Keratinocyte (primary cell): ENCODE results near the gene HK1. TPM values are rescaled to one million over a fixed set of nuclear protein-coding genes. Genes with fewer than 3 reads are reported as not detected.
A peak's percentile ranks its signal among the peaks of the same experiment; 100 is the strongest.

Experiments used
- DNase-seq: peaks from one replicate; pipeline ENCODE4 v3.0.0-alpha.2; 2011; ENCODE audit warnings: low read depth, missing footprints, low spot score
- FAIRE-seq: peaks from 2 replicates; lab custom pipeline; 2011; peaks lifted over from hg19 to GRCh38; lab: Jason Lieb, UNC
- H2AFZ ChIP-seq: 2 replicates; pipeline ENCODE4 v1.6.0; 2012; ENCODE audit warnings: low read length, control low read depth, inconsistent platforms; ENCODE audit not compliant: control insufficient read depth
- H3K27ac ChIP-seq: 2 replicates; pipeline ENCODE4 v1.5.1; 2011; ENCODE audit warnings: low read length; ENCODE audit not compliant: control insufficient read depth, insufficient read depth
- H3K27me3 ChIP-seq: 3 replicates; pipeline ENCODE4 v1.6.0; 2011; ENCODE audit warnings: low read length; ENCODE audit not compliant: control insufficient read depth, insufficient read depth; ENCODE audit errors: extremely low read depth
- H3K36me3 ChIP-seq, 2 experiments: 2 replicates in 1 of 2; 3 replicates in 1 of 2; pipeline ENCODE4 v1.5.1; 2011; ENCODE audit warnings: low read length in 2 of 2, mild to moderate bottlenecking in 1 of 2; ENCODE audit not compliant: control insufficient read depth in 2 of 2, insufficient read depth in 2 of 2; ENCODE audit errors: extremely low read depth in 1 of 2
- H3K4me1 ChIP-seq: 3 replicates; pipeline ENCODE4 v1.5.1; 2011; ENCODE audit warnings: low read length; ENCODE audit not compliant: control insufficient read depth, insufficient read depth; ENCODE audit errors: extremely low read depth
- H3K4me2 ChIP-seq: 3 replicates; pipeline ENCODE4 v1.6.0; 2011; ENCODE audit warnings: low read depth, low read length; ENCODE audit not compliant: control insufficient read depth, insufficient read depth; ENCODE audit errors: extremely low read depth
- H3K4me3 ChIP-seq, 3 experiments: fragments of 200-600 bp in 1 of 3; sonication (generic) in 1 of 3; 2 replicates in 2 of 3; 3 replicates in 1 of 3; pipeline ENCODE4 v1.5.1; 2011 to 2016; ENCODE audit warnings: low read length in 3 of 3, mild to moderate bottlenecking in 3 of 3, control low read depth in 2 of 3, inconsistent platforms in 1 of 3, low read depth in 1 of 3, mixed read lengths in 1 of 3, mixed run types in 1 of 3, moderate library complexity in 1 of 3; ENCODE audit not compliant: control insufficient read depth in 2 of 3, insufficient read depth in 2 of 3; ENCODE audit errors: extremely low read depth in 1 of 3
- H3K79me2 ChIP-seq: 2 replicates; pipeline ENCODE4 v1.6.0; 2012; ENCODE audit warnings: low read length; ENCODE audit not compliant: control insufficient read depth, insufficient read depth
- H3K9ac ChIP-seq: 3 replicates; pipeline ENCODE4 v1.6.0; 2011; ENCODE audit warnings: low read length; ENCODE audit not compliant: control insufficient read depth, insufficient read depth; ENCODE audit errors: extremely low read depth
- H3K9me1 ChIP-seq: 3 replicates; pipeline ENCODE4 v1.6.0; 2011; ENCODE audit warnings: low read length; ENCODE audit not compliant: control insufficient read depth, insufficient read depth; ENCODE audit errors: extremely low read depth
- H3K9me3 ChIP-seq: 2 replicates; pipeline ENCODE4 v1.5.1; 2012; ENCODE audit warnings: low read depth, low read length; ENCODE audit not compliant: control insufficient read depth
- H4K20me1 ChIP-seq: 3 replicates; pipeline ENCODE4 v1.6.0; 2011; ENCODE audit warnings: low read length; ENCODE audit not compliant: control insufficient read depth, insufficient read depth; ENCODE audit errors: extremely low read depth
- CTCF ChIP-seq, 3 experiments: IDR thresholded peaks in 1 of 3; conservative IDR thresholded peaks in 1 of 3; optimal IDR thresholded peaks in 1 of 3; 2 replicates in 2 of 3; 3 replicates in 1 of 3; pipeline versions ENCODE3 to v1.5.1; 2011; ENCODE audit warnings: low read length in 3 of 3, mild to moderate bottlenecking in 3 of 3, moderate library complexity in 2 of 3, control low read depth in 1 of 3, inconsistent platforms in 1 of 3; ENCODE audit not compliant: insufficient read depth in 2 of 3; ENCODE audit errors: extremely low read depth in 1 of 3
- EZH2 ChIP-seq: IDR thresholded peaks from one replicate; pipeline ENCODE4 v1.6.1; 2012; ENCODE audit warnings: inconsistent platforms, mild to moderate bottlenecking, low read length, moderate library complexity
- dilution Hi-C: fragments of 300-500 bp; cut with MboI; formaldehyde crosslinking; loops from one replicate; pipeline ENCODE4 v1.7.0; 2020; ENCODE audit warnings: low sequenced_read_pairs; ENCODE audit not compliant: extremely low pct_ligation_motif_present
- polyA plus RNA-seq, 5 experiments: library from polyadenylated mRNA; depleted of rRNA in 3 of 5; stranded (reverse) in 3 of 5; stranded (forward) in 1 of 5; unstranded in 1 of 5; fragments of >200 nt; gene quantifications; 1 replicate in 1 of 5; 2 replicates in 3 of 5; 3 replicates in 1 of 5; pipeline versions ENCODE4 v1.2.1 to v1.2.3, GENCODE V29; 2011 to 2012; ENCODE audit warnings: missing spikeins in 2 of 5, low read depth in 1 of 5, low replicate concordance in 1 of 5

The HK1 gene
- polyA plus RNA-seq, 1 donor (not counting 4 experiments of a cell fraction or from before 2014, with no cell fraction given): 106 TPM

GRCh38 chr10:69326692-69327091 is 48.4 kb downstream of the HK1 start:
- H3K36me3 ChIP-seq: peaks cover 0 to 2% of the 10 kb centered on the region in 2 experiments
- peak overlapping the region; percentile 33 for H3K4me2 ChIP-seq
- no peak for FAIRE-seq
- no peaks in the 10 kb centered on the region for H3K9me1 ChIP-seq
- TF ChIP-seq EZH2 (no peak), CTCF (optimal IDR thresholded peaks at IDR 0.05 in 1 of 3, IDR thresholded peaks at IDR 0.05 in 1 of 3, conservative IDR thresholded peaks at IDR 0.05 in 1 of 3; ENCODE audit: extremely low read depth in 1 of 3, insufficient read depth in 2 of 3, low read length in 3 of 3) (no peak)
- no peaks in the 10 kb centered on the region for H3K9me3 ChIP-seq
- dilution Hi-C loops: no loop called here
- H2AFZ ChIP-seq: no peak overlapping the region
- peaks cover 2% of the 10 kb centered on the region for H4K20me1 ChIP-seq
- peaks cover 91% of the 10 kb centered on the region for H3K79me2 ChIP-seq
- no peak for DNase-seq
- H3K27ac ChIP-seq: peak overlapping the region; percentile 39
- no peak overlapping the region for H3K4me3 ChIP-seq
- H3K9ac ChIP-seq: no peak overlapping the region
- H3K4me1 ChIP-seq: peaks cover 45% of the 10 kb centered on the region
- no peaks in the 10 kb centered on the region for H3K27me3 ChIP-seq

GRCh38 chr10:69327463-69328379 is 49.4 kb downstream of the HK1 start:
- Histone ChIP-seq H3K36me3 (peaks cover under 1 to 2% of the 10 kb centered on the region in 2 experiments), H3K9ac (peak overlapping the region; percentile 79), H3K79me2 (peaks cover 90% of the 10 kb centered on the region), H2AFZ (peak overlapping the region; percentile 73), H3K27me3 (no peaks in the 10 kb centered on the region), H3K9me3 (no peaks in the 10 kb centered on the region), H4K20me1 (no peaks in the 10 kb centered on the region), H3K4me1 (peaks cover 49% of the 10 kb centered on the region), H3K27ac (peak overlapping the region; percentile 83), H3K9me1 (no peaks in the 10 kb centered on the region), H3K4me3 (peak overlapping the region in 2 of 3 experiments; percentile 52 to 63), H3K4me2 (peak overlapping the region; percentile 98)
- no peak for TF ChIP-seq EZH2
- no peak for TF ChIP-seq CTCF (optimal IDR thresholded peaks at IDR 0.05 in 1 of 3, IDR thresholded peaks at IDR 0.05 in 1 of 3, conservative IDR thresholded peaks at IDR 0.05 in 1 of 3; ENCODE audit: extremely low read depth in 1 of 3, insufficient read depth in 2 of 3, low read length in 3 of 3)
- dilution Hi-C loops: no loop called here
- DNase-seq: no peak
- peak; percentile 76 for FAIRE-seq
